SU-DHL-6 (cell line): Measurements from ENCODE around the gene CAPSL.

ENCODE experiments used
- EZH2phosphoT487 ChIP-seq: fragments of 200-600 bp; sonication (generic), shearing (Covaris generic); conservative IDR thresholded peaks from 2 replicates; pipeline ENCODE4 v1.6.1; 2018; ENCODE audit warnings: mild to moderate bottlenecking, antibody characterized with exemption, low read length, moderate library complexity, mixed read lengths
- TF ChIP-seq, protein P1 (sequence below): fragments of 200-600 bp; sonication (generic); IDR thresholded peaks from one replicate; pipeline ENCODE4 v1.5.1; 2017; ENCODE audit warnings: antibody characterized with exemption, mild to moderate bottlenecking, low read length, moderate library complexity; ENCODE audit not compliant: insufficient read depth, poor library complexity, severe bottlenecking

DNA sequence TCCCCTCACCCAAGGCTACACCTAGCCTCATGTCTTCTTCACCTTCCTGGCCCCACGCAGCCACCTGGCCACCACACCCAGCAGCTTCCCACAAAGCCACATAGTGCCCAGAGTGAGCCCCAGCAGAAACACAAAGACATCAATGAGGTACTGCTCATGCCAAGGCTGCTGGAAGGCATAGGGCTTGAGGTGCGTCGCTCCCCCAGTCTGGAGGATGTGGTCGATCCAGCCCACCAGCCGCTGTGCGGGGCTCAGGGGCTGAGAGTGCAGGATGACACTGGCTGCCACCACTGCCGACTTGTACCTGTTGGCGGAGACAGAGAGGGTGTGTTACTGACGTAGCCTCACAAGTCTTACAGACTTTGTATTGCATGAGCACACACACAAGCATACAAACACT is 15.8 kb upstream of the CAPSL start:
- TF ChIP-seq, protein P1, sequence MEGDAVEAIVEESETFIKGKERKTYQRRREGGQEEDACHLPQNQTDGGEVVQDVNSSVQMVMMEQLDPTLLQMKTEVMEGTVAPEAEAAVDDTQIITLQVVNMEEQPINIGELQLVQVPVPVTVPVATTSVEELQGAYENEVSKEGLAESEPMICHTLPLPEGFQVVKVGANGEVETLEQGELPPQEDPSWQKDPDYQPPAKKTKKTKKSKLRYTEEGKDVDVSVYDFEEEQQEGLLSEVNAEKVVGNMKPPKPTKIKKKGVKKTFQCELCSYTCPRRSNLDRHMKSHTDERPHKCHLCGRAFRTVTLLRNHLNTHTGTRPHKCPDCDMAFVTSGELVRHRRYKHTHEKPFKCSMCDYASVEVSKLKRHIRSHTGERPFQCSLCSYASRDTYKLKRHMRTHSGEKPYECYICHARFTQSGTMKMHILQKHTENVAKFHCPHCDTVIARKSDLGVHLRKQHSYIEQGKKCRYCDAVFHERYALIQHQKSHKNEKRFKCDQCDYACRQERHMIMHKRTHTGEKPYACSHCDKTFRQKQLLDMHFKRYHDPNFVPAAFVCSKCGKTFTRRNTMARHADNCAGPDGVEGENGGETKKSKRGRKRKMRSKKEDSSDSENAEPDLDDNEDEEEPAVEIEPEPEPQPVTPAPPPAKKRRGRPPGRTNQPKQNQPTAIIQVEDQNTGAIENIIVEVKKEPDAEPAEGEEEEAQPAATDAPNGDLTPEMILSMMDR: no peak
- no peak for TF ChIP-seq EZH2phosphoT487
